HG02759 (cell line): ENCODE results near the gene PHACTR1.
"Not testable (repeated sequence)": the region's sequence is repeated elsewhere in the genome, so short reads cannot be mapped to it uniquely, and the experiment has no call there.

Experiments used
- ATAC-seq: cut with Tn5 transposase; IDR thresholded peaks from one replicate; pipeline ENCODE4 v1.9.1; 2021; ENCODE audit warnings: mild to moderate bottlenecking, moderate library complexity; ENCODE audit not compliant: unreplicated experiment

Gene PHACTR1

GRCh38 chr6:12748815-12749521, 32.4 kb downstream of the PHACTR1 start:
- ATAC-seq = no peak

- ATAC-seq = no peak
These were observed 33.2 kb downstream of the PHACTR1 start for GRCh38 chr6:12749531-12750379.

DNA sequence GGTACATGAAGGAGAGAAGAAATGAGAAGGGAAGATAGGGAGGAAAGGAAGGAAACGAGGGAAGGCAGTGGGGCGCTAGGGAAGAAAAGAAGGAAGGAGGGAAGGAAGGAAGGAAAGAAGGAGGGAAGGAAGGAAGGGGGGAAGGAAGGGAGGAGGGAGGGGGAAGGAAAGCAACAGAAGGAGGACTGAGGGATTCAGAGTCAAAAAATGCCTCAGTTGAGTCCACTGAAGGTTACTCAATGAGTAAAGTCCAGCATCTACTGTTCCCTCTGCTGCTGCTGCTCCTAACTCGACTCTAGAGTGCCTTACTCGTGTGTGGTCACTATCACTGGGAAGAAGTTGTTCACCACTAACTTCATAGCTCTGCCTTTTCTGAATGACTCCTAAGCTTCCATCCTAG, 33.8 kb downstream of the PHACTR1 start:
- no peak for ATAC-seq

- no peak for ATAC-seq
These were observed 35.2 kb downstream of the PHACTR1 start for GRCh38 chr6:12751694-12752325.

DNA sequence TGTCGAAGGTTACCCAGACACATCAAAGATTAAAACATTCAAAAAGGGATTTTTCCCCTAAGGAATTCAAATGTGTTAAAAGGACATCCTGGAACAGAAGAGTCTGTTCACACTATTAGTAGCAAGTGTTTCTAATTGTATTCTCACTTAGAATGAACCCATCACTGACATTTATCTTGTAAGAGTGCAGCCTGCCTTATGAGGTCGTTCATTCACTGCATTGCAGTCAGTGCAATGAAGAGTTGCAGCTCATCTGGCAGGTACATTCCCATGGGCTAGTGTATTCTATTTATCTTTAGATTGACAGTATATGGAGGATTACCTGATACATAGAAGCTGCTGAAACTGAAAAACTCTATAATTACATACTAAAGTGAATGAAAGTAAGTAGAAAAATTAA, 36.5 kb downstream of the PHACTR1 start:
- no peak for ATAC-seq

GRCh38 chr6:12760226-12760625, 43.7 kb downstream of the PHACTR1 start:
- no peak for ATAC-seq

GRCh38 chr6:12760911-12761310, 44.3 kb downstream of the PHACTR1 start:
- no peak for ATAC-seq

GRCh38 chr6:12761376-12762115, 45.0 kb downstream of the PHACTR1 start:
- no peak for ATAC-seq

DNA sequence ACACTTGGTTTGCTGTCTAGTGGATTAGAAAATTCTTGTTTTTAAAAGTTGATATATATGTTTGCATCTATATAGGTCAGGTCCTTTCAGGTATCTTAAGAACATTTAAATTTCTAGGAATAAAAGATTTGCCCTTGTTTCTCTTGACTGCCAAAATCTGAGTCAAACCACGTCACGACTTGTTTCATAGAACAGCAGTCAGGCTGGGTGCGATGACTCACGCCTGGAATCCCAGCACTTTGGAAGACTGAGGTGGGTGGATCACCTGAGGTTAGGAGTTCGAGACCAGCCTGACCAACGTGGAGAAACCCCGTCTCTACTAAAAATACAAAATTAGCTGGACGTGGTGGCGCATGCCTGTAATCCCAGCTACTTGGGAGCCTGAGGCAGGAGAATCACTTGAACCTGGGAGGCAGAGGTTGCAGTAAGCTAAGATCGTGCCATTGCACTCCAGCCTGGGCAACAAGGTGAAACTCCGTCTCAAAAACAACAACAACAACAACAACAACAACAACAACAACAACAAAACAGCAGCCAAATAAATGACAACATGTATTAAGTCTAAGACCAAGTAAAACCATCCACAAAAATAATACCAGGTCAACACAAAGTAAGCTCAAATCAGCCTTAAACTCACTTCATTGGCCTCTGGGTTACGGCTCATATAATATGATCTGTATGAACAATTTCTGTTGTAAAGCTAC, 46.3 kb downstream of the PHACTR1 start:
- ATAC-seq = not testable (repeated sequence)

- ATAC-seq = no peak
These were observed 49.8 kb downstream of the PHACTR1 start for GRCh38 chr6:12766365-12766764.

DNA sequence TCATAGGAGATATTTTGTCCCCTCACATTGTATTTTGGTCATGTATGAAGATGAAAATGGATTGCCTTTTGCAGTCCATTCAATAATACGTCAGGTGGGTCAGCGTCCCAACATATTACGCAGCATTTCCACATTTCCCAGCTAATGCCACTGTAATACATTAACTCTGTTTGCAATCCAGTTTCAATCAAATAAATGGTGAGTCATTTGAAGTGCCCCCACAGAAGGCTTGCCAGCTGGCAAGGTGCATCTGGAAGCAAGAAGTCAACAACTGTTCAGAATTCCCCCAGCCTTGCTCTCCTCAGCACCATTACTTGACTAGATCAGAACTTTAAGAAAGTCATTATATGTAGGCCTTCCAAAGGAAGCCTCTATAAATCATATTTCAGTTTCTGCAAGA, 50.4 kb downstream of the PHACTR1 start:
- no peak for ATAC-seq

- ATAC-seq = no peak
These were observed 53.1 kb downstream of the PHACTR1 start for GRCh38 chr6:12769556-12770256.

GRCh38 chr6:12772416-12772815, 55.8 kb downstream of the PHACTR1 start:
- ATAC-seq = no peak

DNA sequence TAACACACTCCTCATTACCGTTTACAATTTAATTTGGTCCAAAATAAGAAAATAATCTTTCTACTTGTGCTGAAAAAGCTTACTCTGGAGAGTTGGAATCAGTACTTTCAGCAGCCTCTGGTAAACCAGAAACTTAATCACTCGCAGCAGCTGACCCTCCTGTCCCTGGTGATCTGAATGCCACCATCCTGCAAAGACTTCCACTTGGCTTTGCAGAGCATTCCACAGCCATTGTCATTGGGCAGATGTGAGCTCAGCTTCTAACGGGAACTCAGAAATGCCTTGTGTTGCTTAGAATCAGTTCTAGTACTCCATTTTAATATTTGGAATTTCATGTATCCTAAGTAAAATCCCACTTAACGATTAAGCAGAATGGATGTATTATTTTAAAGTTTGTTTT, 59.7 kb downstream of the PHACTR1 start:
- no peak for ATAC-seq

DNA sequence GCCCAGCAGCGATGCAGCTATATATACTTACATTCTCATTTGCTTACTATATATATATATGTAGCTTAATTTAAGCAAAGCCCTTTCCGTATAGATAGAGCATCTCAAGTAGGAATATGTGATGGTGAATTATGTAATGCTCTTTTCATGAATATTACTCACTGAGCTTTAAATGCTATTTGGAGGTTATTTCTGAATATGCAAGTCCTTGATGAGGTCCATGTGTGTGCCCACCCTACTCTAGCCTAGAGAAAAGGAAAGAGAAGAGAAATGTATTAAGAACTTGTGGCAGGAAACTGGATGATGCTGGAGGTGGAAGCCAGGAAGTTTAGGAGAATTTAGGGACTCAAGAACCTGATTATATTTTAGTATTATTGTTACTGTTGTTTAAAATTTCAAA, 63.2 kb downstream of the PHACTR1 start:
- ATAC-seq = no peak

DNA sequence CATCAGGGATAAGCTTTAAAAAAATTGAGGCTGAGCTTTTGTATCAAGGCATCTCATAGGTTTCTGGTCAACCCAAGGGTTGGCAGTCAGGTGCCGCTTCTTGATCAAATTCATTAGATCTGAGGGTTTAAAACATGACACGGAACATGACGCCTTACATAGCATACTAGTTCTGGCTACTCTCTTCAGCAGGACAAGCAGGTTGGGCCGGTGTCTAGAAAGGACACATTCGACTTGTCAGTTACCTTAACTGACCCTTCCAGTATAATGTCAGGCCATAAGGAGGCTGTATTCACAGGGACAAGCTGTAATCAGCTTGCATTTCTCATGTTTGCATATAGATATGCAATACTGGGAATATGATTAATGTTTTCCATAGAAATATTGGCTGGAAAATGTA, 65.6 kb downstream of the PHACTR1 start:
- ATAC-seq = no peak

DNA sequence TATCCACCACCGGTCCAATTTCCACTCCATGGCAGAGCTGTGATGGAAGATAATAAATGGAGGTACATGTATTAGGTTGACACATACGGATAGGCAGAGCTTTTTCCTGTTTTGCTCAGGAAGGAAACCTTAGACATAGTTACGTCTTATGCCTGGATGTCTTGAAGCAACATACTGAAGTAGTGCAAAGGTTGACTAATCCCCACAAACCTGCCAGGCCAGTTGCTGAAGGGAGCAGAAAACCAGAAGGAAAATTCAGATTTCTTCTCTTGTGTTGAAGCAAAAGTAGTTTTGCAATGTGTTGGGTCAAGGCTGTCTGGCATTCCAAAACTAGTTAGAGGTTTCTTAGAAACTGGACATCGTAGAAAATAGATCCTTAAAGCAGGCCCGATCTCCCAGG, 68.7 kb downstream of the PHACTR1 start:
- ATAC-seq = no peak

GRCh38 chr6:12785921-12786320, 69.4 kb downstream of the PHACTR1 start:
- no peak for ATAC-seq

DNA sequence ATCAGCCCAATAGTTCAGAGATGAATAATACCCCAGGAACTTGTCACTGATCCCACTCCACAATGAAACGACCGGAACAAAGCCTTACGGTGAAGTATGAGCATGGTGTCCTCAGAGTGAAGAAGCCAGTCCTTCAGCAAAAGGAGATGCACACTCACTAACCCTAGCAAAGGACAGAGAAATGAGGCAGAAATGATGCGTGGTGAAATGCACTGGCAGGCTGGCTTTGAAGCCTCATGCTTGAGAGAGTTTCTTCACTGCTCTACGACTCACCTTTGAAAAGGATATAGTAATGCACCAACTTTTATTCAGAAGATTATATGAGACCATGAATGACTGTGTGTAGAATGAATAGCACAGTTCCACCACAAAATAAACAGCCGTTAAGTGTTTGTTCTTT, 74.8 kb downstream of the PHACTR1 start:
- no peak for ATAC-seq

DNA sequence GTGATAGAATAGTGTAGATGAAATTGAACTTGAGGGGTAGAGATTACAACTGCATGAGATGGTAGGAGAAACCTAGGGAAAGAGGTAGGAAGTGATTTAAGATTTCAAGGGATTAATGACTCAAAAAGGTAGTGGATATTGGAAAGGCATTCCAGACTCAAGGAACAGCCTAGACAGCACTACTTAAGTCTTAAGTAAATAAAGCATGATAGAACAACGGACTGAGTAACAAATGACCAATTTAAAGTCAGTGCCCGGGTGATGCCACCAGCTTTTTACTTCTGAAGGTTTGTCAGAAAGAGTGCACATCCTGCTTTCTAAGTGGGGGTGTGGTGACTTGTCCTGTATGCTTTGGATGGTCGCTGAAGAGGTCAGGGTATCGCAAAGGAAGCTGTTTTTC, 81.8 kb downstream of the PHACTR1 start:
- no peak for ATAC-seq
